ENCODE measurements around the gene KLC1. TPM values are rescaled to one million over a fixed set of nuclear protein-coding genes. Genes with fewer than 3 reads are reported as not detected.
A peak's percentile ranks its signal among the peaks of the same experiment; 100 is the strongest.
"Not testable (repeated sequence)": the region's sequence is repeated elsewhere in the genome, so short reads cannot be mapped to it uniquely, and the experiment has no call there.

Gene KLC1
- total and polyA plus RNA-seq, 4 donors: 207 to 505 (median 402) TPM

GRCh38 chr14:103604620-103605019 lies 24.4 kb upstream of the KLC1 start:
- WGBS (ENCODE audit: insufficient coverage): 94% methylated on average over 5 of the region's 5 CpGs

GRCh38 chr14:103606963-103607668 lies 21.9 kb upstream of the KLC1 start:
- DNase-seq (ENCODE audit: low read depth in 4 of 6, low spot score in 6 of 6): peak in 2 of 6 donors; percentile 88 to 92
- peak overlapping the region; percentile 10 for H3K27ac ChIP-seq (ENCODE audit: low read depth, low read length)
- 4% methylated on average over 25 of the region's 25 CpGs for WGBS (ENCODE audit: insufficient coverage)

More at GRCh38 chr14:103604620-103605019, 24.4 kb upstream of the KLC1 start:
- H3K36me3 ChIP-seq (ENCODE audit: control insufficient read depth, insufficient read depth, low read length): no peaks in the 10 kb centered on the region
- H3K4me3 ChIP-seq (ENCODE audit: low read depth, low read length): no peak overlapping the region
- H3K4me1 ChIP-seq (ENCODE audit: control insufficient read depth, insufficient read depth, low read length): peaks cover 20% of the 10 kb centered on the region
- no peaks in the 10 kb centered on the region for H3K9me3 ChIP-seq (ENCODE audit: control insufficient read depth, insufficient read depth, low read length)
- peaks cover 2% of the 10 kb centered on the region for H3K27me3 ChIP-seq (ENCODE audit: control insufficient read depth, insufficient read depth, low read length)
- no peak for DNase-seq (ENCODE audit: low read depth in 4 of 6, low spot score in 6 of 6)
- H3K27ac ChIP-seq (ENCODE audit: low read depth, low read length): no peak overlapping the region

GRCh38 chr14:103607822-103608221 lies 21.2 kb upstream of the KLC1 start:
- 39% methylated on average over 15 of the region's 15 CpGs for WGBS (ENCODE audit: insufficient coverage)
- Histone ChIP-seq H3K27me3 (ENCODE audit: control insufficient read depth, insufficient read depth, low read length) (peaks cover 2% of the 10 kb centered on the region), H3K36me3 (ENCODE audit: control insufficient read depth, insufficient read depth, low read length) (no peaks in the 10 kb centered on the region), H3K9me3 (ENCODE audit: control insufficient read depth, insufficient read depth, low read length) (peaks cover 3% of the 10 kb centered on the region), H3K4me1 (ENCODE audit: control insufficient read depth, insufficient read depth, low read length) (peaks cover 20% of the 10 kb centered on the region), H3K4me3 (ENCODE audit: low read depth, low read length) (no peak overlapping the region), H3K27ac (ENCODE audit: low read depth, low read length) (no peak overlapping the region)
- no peak for DNase-seq (ENCODE audit: low read depth in 4 of 6, low spot score in 6 of 6)

More at GRCh38 chr14:103606963-103607668, 21.9 kb upstream of the KLC1 start:
- Histone ChIP-seq H3K27me3 (ENCODE audit: control insufficient read depth, insufficient read depth, low read length) (peaks cover 2% of the 10 kb centered on the region), H3K4me1 (ENCODE audit: control insufficient read depth, insufficient read depth, low read length) (peaks cover 20% of the 10 kb centered on the region), H3K36me3 (ENCODE audit: control insufficient read depth, insufficient read depth, low read length) (no peaks in the 10 kb centered on the region), H3K9me3 (ENCODE audit: control insufficient read depth, insufficient read depth, low read length) (peaks cover 3% of the 10 kb centered on the region), H3K4me3 (ENCODE audit: low read depth, low read length) (no peak overlapping the region)

- not testable (repeated sequence) for H3K27ac ChIP-seq (ENCODE audit: low read depth, low read length); DNase-seq (ENCODE audit: low read depth in 4 of 6, low spot score in 6 of 6); H3K27me3 ChIP-seq (ENCODE audit: control insufficient read depth, insufficient read depth, low read length); H3K4me3 ChIP-seq (ENCODE audit: low read depth, low read length); H3K9me3 ChIP-seq (ENCODE audit: control insufficient read depth, insufficient read depth, low read length); H3K36me3 ChIP-seq (ENCODE audit: control insufficient read depth, insufficient read depth, low read length)
- no CpG with 5 or more reads among the region's 4 CpGs for WGBS (ENCODE audit: insufficient coverage)
- H3K4me1 ChIP-seq (ENCODE audit: control insufficient read depth, insufficient read depth, low read length): peaks cover 20% of the 10 kb centered on the region
Measured at GRCh38 chr14:103609081-103609480, 19.9 kb upstream of the KLC1 start.

GRCh38 chr14:103611215-103611614 lies 17.8 kb upstream of the KLC1 start:
- peaks cover 2% of the 10 kb centered on the region for H3K27me3 ChIP-seq (ENCODE audit: control insufficient read depth, insufficient read depth, low read length)
- no peaks in the 10 kb centered on the region for H3K36me3 ChIP-seq (ENCODE audit: control insufficient read depth, insufficient read depth, low read length)
- H3K4me3 ChIP-seq (ENCODE audit: low read depth, low read length): no peak overlapping the region
- no CpG with 5 or more reads among the region's 2 CpGs for WGBS (ENCODE audit: insufficient coverage)
- H3K9me3 ChIP-seq (ENCODE audit: control insufficient read depth, insufficient read depth, low read length): peaks cover 3% of the 10 kb centered on the region
- peaks cover 20% of the 10 kb centered on the region for H3K4me1 ChIP-seq (ENCODE audit: control insufficient read depth, insufficient read depth, low read length)
- no peak for DNase-seq (ENCODE audit: low read depth in 4 of 6, low spot score in 6 of 6)
- no peak overlapping the region for H3K27ac ChIP-seq (ENCODE audit: low read depth, low read length)

- no peak overlapping the region for H3K4me3 ChIP-seq (ENCODE audit: low read depth, low read length)
- peaks cover 3% of the 10 kb centered on the region for H3K9me3 ChIP-seq (ENCODE audit: control insufficient read depth, insufficient read depth, low read length)
- no peak overlapping the region for H3K27ac ChIP-seq (ENCODE audit: low read depth, low read length)
- H3K4me1 ChIP-seq (ENCODE audit: control insufficient read depth, insufficient read depth, low read length): peaks cover 1% of the 10 kb centered on the region
- no peak for DNase-seq (ENCODE audit: low read depth in 4 of 6, low spot score in 6 of 6)
- no CpG with 5 or more reads among the region's 4 CpGs for WGBS (ENCODE audit: insufficient coverage)
- no peaks in the 10 kb centered on the region for H3K27me3 ChIP-seq (ENCODE audit: control insufficient read depth, insufficient read depth, low read length)
- no peaks in the 10 kb centered on the region for H3K36me3 ChIP-seq (ENCODE audit: control insufficient read depth, insufficient read depth, low read length)
Measured at GRCh38 chr14:103613517-103613916, 15.5 kb upstream of the KLC1 start.

GRCh38 chr14:103616635-103617300 lies 12.2 kb upstream of the KLC1 start:
- Histone ChIP-seq H3K27me3 (ENCODE audit: control insufficient read depth, insufficient read depth, low read length) (no peaks in the 10 kb centered on the region), H3K27ac (ENCODE audit: low read depth, low read length) (no peak overlapping the region), H3K4me3 (ENCODE audit: low read depth, low read length) (no peak overlapping the region), H3K36me3 (ENCODE audit: control insufficient read depth, insufficient read depth, low read length) (no peaks in the 10 kb centered on the region), H3K9me3 (ENCODE audit: control insufficient read depth, insufficient read depth, low read length) (no peaks in the 10 kb centered on the region), H3K4me1 (ENCODE audit: control insufficient read depth, insufficient read depth, low read length) (no peaks in the 10 kb centered on the region)
- WGBS (ENCODE audit: insufficient coverage): 55% methylated on average over 7 of the region's 17 CpGs
- DNase-seq (ENCODE audit: low read depth in 4 of 6, low spot score in 6 of 6): no peak

- Histone ChIP-seq H3K27me3 (ENCODE audit: control insufficient read depth, insufficient read depth, low read length) (no peaks in the 10 kb centered on the region), H3K36me3 (ENCODE audit: control insufficient read depth, insufficient read depth, low read length) (no peaks in the 10 kb centered on the region), H3K4me1 (ENCODE audit: control insufficient read depth, insufficient read depth, low read length) (peaks cover 4% of the 10 kb centered on the region), H3K27ac (ENCODE audit: low read depth, low read length) (no peak overlapping the region), H3K9me3 (ENCODE audit: control insufficient read depth, insufficient read depth, low read length) (no peaks in the 10 kb centered on the region), H3K4me3 (ENCODE audit: low read depth, low read length) (no peak overlapping the region)
- 20% methylated on average over 1 of the region's 5 CpGs for WGBS (ENCODE audit: insufficient coverage)
- no peak for DNase-seq (ENCODE audit: low read depth in 4 of 6, low spot score in 6 of 6)
Measured at GRCh38 chr14:103619057-103619456, 10.0 kb upstream of the KLC1 start.

- peaks cover 7% of the 10 kb centered on the region for H3K4me1 ChIP-seq (ENCODE audit: control insufficient read depth, insufficient read depth, low read length)
- no peak for DNase-seq (ENCODE audit: low read depth in 4 of 6, low spot score in 6 of 6)
- WGBS (ENCODE audit: insufficient coverage): 97% methylated on average over 3 of the region's 5 CpGs
- no peak overlapping the region for H3K27ac ChIP-seq (ENCODE audit: low read depth, low read length)
- H3K27me3 ChIP-seq (ENCODE audit: control insufficient read depth, insufficient read depth, low read length): no peaks in the 10 kb centered on the region
- H3K36me3 ChIP-seq (ENCODE audit: control insufficient read depth, insufficient read depth, low read length): no peaks in the 10 kb centered on the region
- H3K9me3 ChIP-seq (ENCODE audit: control insufficient read depth, insufficient read depth, low read length): no peaks in the 10 kb centered on the region
- H3K4me3 ChIP-seq (ENCODE audit: low read depth, low read length): no peak overlapping the region
Measured at GRCh38 chr14:103621860-103622259, 7.2 kb upstream of the KLC1 start.

GRCh38 chr14:103623308-103623707 lies 5.7 kb upstream of the KLC1 start:
- WGBS (ENCODE audit: insufficient coverage): 77% methylated on average over 2 of the region's 4 CpGs
- DNase-seq (ENCODE audit: low read depth in 4 of 6, low spot score in 6 of 6): no peak

More at GRCh38 chr14:103623308-103623707, 5.7 kb upstream of the KLC1 start:
- Histone ChIP-seq H3K4me1 (ENCODE audit: control insufficient read depth, insufficient read depth, low read length) (peaks cover 15% of the 10 kb centered on the region), H3K36me3 (ENCODE audit: control insufficient read depth, insufficient read depth, low read length) (no peaks in the 10 kb centered on the region), H3K9me3 (ENCODE audit: control insufficient read depth, insufficient read depth, low read length) (no peaks in the 10 kb centered on the region), H3K27me3 (ENCODE audit: control insufficient read depth, insufficient read depth, low read length) (no peaks in the 10 kb centered on the region), H3K27ac (ENCODE audit: low read depth, low read length) (no peak overlapping the region), H3K4me3 (ENCODE audit: low read depth, low read length) (no peak overlapping the region)

Measured in spinal cord (tissue), 10 donors.